H9 (cell line): ENCODE data around the gene ENOX2. TPM values are rescaled to one million over a fixed set of nuclear protein-coding genes. Genes with fewer than 3 reads are reported as not detected.

Source experiments
- DNase-seq: peaks from one replicate; pipeline ENCODE4 v3.0.0-alpha.2; 2017
- H2AFZ ChIP-seq: one replicate; pipeline ENCODE4 v1.6.1; 2013; ENCODE audit warnings: mild to moderate bottlenecking, low read length, control low read depth, moderate library complexity
- H2AK5ac ChIP-seq: 2 replicates; pipeline ENCODE4 v1.6.1; 2013; ENCODE audit warnings: low read length, control low read depth, mixed read lengths; ENCODE audit not compliant: insufficient read length
- H2BK120ac ChIP-seq: one replicate; pipeline ENCODE4 v1.6.1; 2013; ENCODE audit warnings: low read depth, mild to moderate bottlenecking, low read length, control low read depth, inconsistent platforms; ENCODE audit not compliant: poor library complexity, severe bottlenecking
- H2BK12ac ChIP-seq: 2 replicates; pipeline ENCODE4 v1.6.1; 2013; ENCODE audit warnings: low read length, control low read depth, mixed read lengths, low read depth; ENCODE audit not compliant: insufficient read length
- H2BK15ac ChIP-seq: 2 replicates; pipeline ENCODE4 v1.6.1; 2013; ENCODE audit warnings: low read depth, low read length, control low read depth
- H2BK20ac ChIP-seq: one replicate; pipeline ENCODE4 v1.6.1; 2013; ENCODE audit warnings: low read depth, mild to moderate bottlenecking, low read length, control low read depth, inconsistent platforms; ENCODE audit not compliant: poor library complexity, severe bottlenecking
- H2BK5ac ChIP-seq: 2 replicates; pipeline ENCODE4 v1.6.1; 2013; ENCODE audit warnings: low read length, control low read depth, mixed read lengths; ENCODE audit not compliant: insufficient read length
- H3K14ac ChIP-seq: 2 replicates; pipeline ENCODE4 v1.6.1; 2013; ENCODE audit warnings: low read length, control low read depth; ENCODE audit not compliant: insufficient read depth
- H3K18ac ChIP-seq: 2 replicates; pipeline ENCODE4 v1.6.1; 2013; ENCODE audit warnings: low read depth, mild to moderate bottlenecking, mixed read lengths, low read length, control low read depth; ENCODE audit not compliant: insufficient read length
- H3K23ac ChIP-seq: 2 replicates; pipeline ENCODE4 v1.6.1; 2013; ENCODE audit warnings: low read length, control low read depth, mixed read lengths, low read depth; ENCODE audit not compliant: insufficient read length
- H3K23me2 ChIP-seq: 2 replicates; pipeline ENCODE4 v1.6.1; 2013; ENCODE audit warnings: low read depth, mild to moderate bottlenecking, mixed read lengths, low read length, control low read depth; ENCODE audit not compliant: insufficient read length, poor library complexity, severe bottlenecking
- H3K27ac ChIP-seq: 2 replicates; pipeline ENCODE4 v1.5.1; 2013; ENCODE audit warnings: low read length, control low read depth, mixed read lengths, low read depth; ENCODE audit not compliant: insufficient read length
- H3K27me3 ChIP-seq: 2 replicates; pipeline ENCODE4 v1.6.1; 2013; ENCODE audit warnings: low read length, control low read depth, inconsistent platforms; ENCODE audit not compliant: insufficient read depth
- H3K4ac ChIP-seq: 2 replicates; pipeline ENCODE4 v1.6.1; 2013; ENCODE audit warnings: low read depth, mild to moderate bottlenecking, control low read depth, inconsistent platforms, low read length, moderate library complexity
- H3K4me1 ChIP-seq: 2 replicates; pipeline ENCODE4 v1.6.1; 2013; ENCODE audit warnings: low read length, control low read depth, inconsistent platforms; ENCODE audit not compliant: insufficient read depth
- H3K4me2 ChIP-seq: 2 replicates; pipeline ENCODE4 v1.6.1; 2013; ENCODE audit warnings: low read length, control low read depth, mixed read lengths; ENCODE audit not compliant: insufficient read length, insufficient read depth
- H3K56ac ChIP-seq: 2 replicates; pipeline ENCODE4 v1.6.1; 2013; ENCODE audit warnings: low read depth, mild to moderate bottlenecking, mixed read lengths, low read length, control low read depth; ENCODE audit not compliant: insufficient read length
- H3K79me1 ChIP-seq: 2 replicates; pipeline ENCODE4 v1.6.1; 2013; ENCODE audit warnings: low read depth, mild to moderate bottlenecking, moderate library complexity, low read length, control low read depth, inconsistent platforms; ENCODE audit not compliant: insufficient read depth, poor library complexity, severe bottlenecking
- H3K79me2 ChIP-seq: 2 replicates; pipeline ENCODE4 v1.6.1; 2013; ENCODE audit warnings: low read length, control low read depth, inconsistent platforms; ENCODE audit not compliant: insufficient read depth
- H3K9ac ChIP-seq: 2 replicates; pipeline ENCODE4 v1.6.1; 2013; ENCODE audit warnings: low read length, control low read depth, mixed read lengths; ENCODE audit not compliant: insufficient read length; ENCODE audit errors: extremely low read depth
- H3K9me3 ChIP-seq: one replicate; pipeline ENCODE4 v1.6.1; 2013; ENCODE audit warnings: low read depth, low read length, inconsistent platforms; ENCODE audit not compliant: control insufficient read depth
- H3T11ph ChIP-seq: one replicate; pipeline ENCODE4 v1.6.1; 2013; ENCODE audit warnings: mild to moderate bottlenecking, low read length, control low read depth, inconsistent platforms
- H4K20me1 ChIP-seq: one replicate; pipeline ENCODE4 v1.6.1; 2013; ENCODE audit not compliant: control insufficient read depth, insufficient read length, insufficient read depth
- H4K5ac ChIP-seq: 2 replicates; pipeline ENCODE4 v1.6.1; 2013; ENCODE audit warnings: low read depth, mild to moderate bottlenecking, mixed read lengths, low read length, control low read depth; ENCODE audit not compliant: insufficient read length
- H4K8ac ChIP-seq: replicated peaks from 2 replicates; pipeline ENCODE4 v1.6.1; 2013; ENCODE audit warnings: low read length, control low read depth, mixed read lengths, low read depth; ENCODE audit not compliant: insufficient read length
- H4K91ac ChIP-seq: 2 replicates; pipeline ENCODE4 v1.6.1; 2013; ENCODE audit warnings: low read depth, mild to moderate bottlenecking, moderate library complexity, mixed read lengths, low read length, control low read depth; ENCODE audit not compliant: insufficient read length
- H3K27ac Mint-ChIP-seq, 3 experiments: 2 replicates in 2 of 3; 3 replicates in 1 of 3; pipeline ENCODE4 v1.8.0; 2020 to 2021; ENCODE audit warnings: mixed read lengths in 3 of 3, mild to moderate bottlenecking in 1 of 3, moderate library complexity in 1 of 3
- H3K27me3 Mint-ChIP-seq: 2 replicates; pipeline ENCODE4 v1.8.0; 2021; ENCODE audit warnings: low read depth, mild to moderate bottlenecking, moderate library complexity, mixed read lengths
- H3K36me3 Mint-ChIP-seq, 3 experiments: 2 replicates in 2 of 3; 3 replicates in 1 of 3; pipeline ENCODE4 v1.8.0; 2020 to 2021; ENCODE audit warnings: low read depth in 3 of 3, mixed read lengths in 3 of 3; ENCODE audit not compliant: insufficient read depth in 1 of 3
- H3K4me1 Mint-ChIP-seq, 2 experiments: 2 replicates each; pipeline ENCODE4 v1.8.0; 2020; ENCODE audit warnings: mixed read lengths in 2 of 2
- H3K4me3 Mint-ChIP-seq, 2 experiments: 2 replicates in 1 of 2; 3 replicates in 1 of 2; pipeline ENCODE4 v1.8.0; 2020 to 2021; ENCODE audit warnings: mild to moderate bottlenecking in 2 of 2, mixed read lengths in 2 of 2, moderate library complexity in 1 of 2
- H3K9me3 Mint-ChIP-seq, 2 experiments: 2 replicates in 1 of 2; 3 replicates in 1 of 2; pipeline ENCODE4 v1.8.0; 2020; ENCODE audit warnings: mild to moderate bottlenecking in 2 of 2, mixed read lengths in 2 of 2, moderate library complexity in 1 of 2
- CTCF ChIP-seq: fragments of 200-600 bp; sonication (generic); conservative IDR thresholded peaks from 3 replicates; pipeline ENCODE4 v1.8.0; 2021; ENCODE audit warnings: antibody characterized with exemption, mild to moderate bottlenecking
- WGBS: extraction: QIAGEN DNeasy Blood & Tissue Kit; methylation state at CpG from one replicate; pipeline ENCODE4 v1.1.7; 2013; ENCODE audit warnings: missing lambda C conversion rate, low lambda C conversion rate, mixed read lengths; ENCODE audit not compliant: insufficient read length; ENCODE audit errors: extremely low coverage; 5-methylcytosine and 5-hydroxymethylcytosine counted together
- total RNA-seq: library from RNA; stranded (reverse); gene quantifications from 2 replicates; pipeline ENCODE4 v1.2.1, GENCODE V29; 2021

The ENOX2 gene
- total RNA-seq, 1 experiment from 2014 or later: 17.7 TPM

- no peak overlapping the region for H3K18ac ChIP-seq
- no peak overlapping the region for H2BK20ac ChIP-seq
- no peaks in the 10 kb centered on the region for H3K27me3 ChIP-seq
- H3K4me2 ChIP-seq: no peak overlapping the region
- TF ChIP-seq CTCF: no peak
- no peak overlapping the region for H2AFZ ChIP-seq
- H3K27ac ChIP-seq: no peak overlapping the region
- H3K14ac ChIP-seq: no peak overlapping the region
- no peak overlapping the region for H2BK5ac ChIP-seq
- peaks cover 3% of the 10 kb centered on the region; the same call in 1 of the 2 replicates for H3K4me1 ChIP-seq
- no peak overlapping the region for H2BK12ac ChIP-seq
- no peaks in the 10 kb centered on the region for H4K20me1 ChIP-seq
- H3T11ph ChIP-seq: no peak overlapping the region
- WGBS: no CpG with 5 or more reads among the region's 3 CpGs
- no peak overlapping the region for H2AK5ac ChIP-seq
- no peak for DNase-seq
- no peak overlapping the region for H3K4ac ChIP-seq
- H4K8ac ChIP-seq: no peak overlapping the region
- no peak overlapping the region for H3K4me3 Mint-ChIP-seq
- no peaks in the 10 kb centered on the region for H3K79me1 ChIP-seq
- H2BK15ac ChIP-seq: no peak overlapping the region
- H3K9me3 Mint-ChIP-seq: no peaks in the 10 kb centered on the region
- H3K9ac ChIP-seq: no peak overlapping the region
- no peak overlapping the region for H4K91ac ChIP-seq
- H3K23me2 ChIP-seq: no peaks in the 10 kb centered on the region
- no peaks in the 10 kb centered on the region for H3K27me3 Mint-ChIP-seq
- H3K27ac Mint-ChIP-seq: peak overlapping the region in 2 of 3 experiments; percentile 53 to 87; a peak in 1 of 7 replicates
- H4K5ac ChIP-seq: no peak overlapping the region
- H3K36me3 Mint-ChIP-seq: no peaks in the 10 kb centered on the region; a peak in 1 of 7 replicates
- no peak overlapping the region for H3K23ac ChIP-seq
- no peaks in the 10 kb centered on the region for H3K79me2 ChIP-seq
- H3K9me3 ChIP-seq: no peaks in the 10 kb centered on the region
- H2BK120ac ChIP-seq: no peak overlapping the region
- H3K4me1 Mint-ChIP-seq: peaks cover 45% of the 10 kb centered on the region in 2 experiments
- no peak overlapping the region for H3K56ac ChIP-seq
Observed at GRCh38 chrX:130631011-130631410, 272.0 kb downstream of the ENOX2 start.
